Gastroesophageal sphincter (tissue), 4 donors: ENCODE results near the gene SNX9. TPM values are rescaled to one million over a fixed set of nuclear protein-coding genes. Genes with fewer than 3 reads are reported as not detected.

Experiments
- ATAC-seq: fragments of 150-250 bp; one replicate; pipeline ENCODE4 v1.9.1; 2016; ENCODE audit warnings: mild to moderate bottlenecking, moderate library complexity
- H3K27ac ChIP-seq, 4 donors: fragments of 200-600 bp; sonication (generic) in 3 of 4; 1 replicate in 3 of 4; 2 replicates in 1 of 4; pipeline ENCODE4 v1.5.1; 2016 to 2019
- H3K27me3 ChIP-seq: fragments of 200-600 bp; sonication (generic); one replicate; pipeline ENCODE4 v1.5.1; 2019
- H3K36me3 ChIP-seq, 2 donors: fragments of 200-600 bp; sonication (generic); one replicate each; pipeline ENCODE4 v1.5.1; 2019; ENCODE audit warnings: control low read depth in 1 of 2
- H3K4me1 ChIP-seq, 3 donors: fragments of 200-600 bp; sonication (generic); 1 replicate in 2 of 3; 2 replicates in 1 of 3; pipeline ENCODE4 v1.5.1; 2016 to 2019; ENCODE audit warnings: control low read depth in 2 of 3
- H3K4me3 ChIP-seq, 2 donors: fragments of 200-600 bp; sonication (generic); one replicate each; pipeline ENCODE4 v1.5.1; 2019; ENCODE audit warnings: mild to moderate bottlenecking in 1 of 2, moderate library complexity in 1 of 2
- H3K9me3 ChIP-seq, 3 donors: fragments of 200-600 bp; sonication (generic); one replicate each; pipeline ENCODE4 v1.5.1; 2017 to 2019; ENCODE audit warnings: control low read depth in 2 of 3
- EP300 ChIP-seq: sonication (generic); formaldehyde crosslinking; IDR thresholded peaks from one replicate; pipeline ENCODE4 v1.6.1; 2017; ENCODE audit warnings: antibody characterized with exemption, mild to moderate bottlenecking
- POLR2A ChIP-seq, 2 donors: fragments of 450-650 bp; IDR thresholded peaks; one replicate each; pipeline ENCODE4 v1.6.1; 2017; ENCODE audit warnings: antibody characterized with exemption in 2 of 2, mild to moderate bottlenecking in 2 of 2, moderate library complexity in 1 of 2
- POLR2AphosphoS5 ChIP-seq: sonication (generic); formaldehyde crosslinking; IDR thresholded peaks from one replicate; pipeline ENCODE4 v1.6.1; 2017; ENCODE audit warnings: antibody characterized with exemption
- WGBS, 2 donors: methylation state at CpG; one replicate each; pipeline ENCODE4 v1.1.5; 2018; ENCODE audit warnings: low coverage in 1 of 2; 5-methylcytosine and 5-hydroxymethylcytosine counted together
- total RNA-seq, 4 donors: library from RNA; depleted of rRNA; stranded (reverse); fragments of >200 nt; gene quantifications; one replicate each; pipeline ENCODE4 v1.1.0, GENCODE V29; 2016
- TF ChIP-seq, protein P1 (sequence below), 4 experiments: fragments of 200-600 bp in 2 of 4; fragments of 450-650 bp in 2 of 4; sonication (generic) in 1 of 4; IDR thresholded peaks; one replicate each; pipeline ENCODE4 v1.5.1; 2017 to 2019; ENCODE audit warnings: antibody characterized with exemption in 4 of 4, mild to moderate bottlenecking in 2 of 4, moderate library complexity in 2 of 4

SNX9 gene
- total RNA-seq, 4 donors from 2014 or later = 68.3 to 101 (median 85.0) TPM

DNA sequence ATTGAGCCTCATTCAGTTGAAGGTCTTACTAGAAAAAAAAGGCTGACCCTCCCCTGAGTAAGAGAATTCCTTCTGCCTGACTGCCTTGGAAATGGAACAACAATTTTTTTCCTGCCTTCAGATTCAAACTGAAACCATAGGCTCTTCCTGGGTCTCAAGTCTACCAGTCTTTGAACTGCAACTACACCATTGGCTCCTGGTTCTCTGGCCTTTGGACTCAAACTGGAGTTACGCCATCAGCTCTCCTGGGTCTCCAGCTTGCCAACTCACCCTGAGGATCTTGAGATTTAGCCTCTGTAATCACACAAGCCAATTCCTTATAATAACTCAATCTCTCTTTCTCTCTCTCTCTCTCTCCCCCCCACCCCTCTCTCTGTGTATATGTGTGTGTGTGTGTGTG lies 36.0 kb upstream of the SNX9 start:
- Histone ChIP-seq H3K9me3 (no peaks in the 10 kb centered on the region), H3K27me3 (no peaks in the 10 kb centered on the region), H3K4me1 (peaks cover 0 to 15% (median 4%) of the 10 kb centered on the region in 3 donors), H3K36me3 (no peaks in the 10 kb centered on the region), H3K4me3 (no peak overlapping the region), H3K27ac (no peak overlapping the region)
- WGBS, 2 donors = 67 to 100% methylated on average over 1 of the region's 1 CpG
- no peak for ATAC-seq
- TF ChIP-seq POLR2AphosphoS5 = no peak
- no peak for TF ChIP-seq POLR2A (IDR thresholded peaks at IDR 0.05)
- TF ChIP-seq EP300 = no peak
- TF ChIP-seq, protein P1, sequence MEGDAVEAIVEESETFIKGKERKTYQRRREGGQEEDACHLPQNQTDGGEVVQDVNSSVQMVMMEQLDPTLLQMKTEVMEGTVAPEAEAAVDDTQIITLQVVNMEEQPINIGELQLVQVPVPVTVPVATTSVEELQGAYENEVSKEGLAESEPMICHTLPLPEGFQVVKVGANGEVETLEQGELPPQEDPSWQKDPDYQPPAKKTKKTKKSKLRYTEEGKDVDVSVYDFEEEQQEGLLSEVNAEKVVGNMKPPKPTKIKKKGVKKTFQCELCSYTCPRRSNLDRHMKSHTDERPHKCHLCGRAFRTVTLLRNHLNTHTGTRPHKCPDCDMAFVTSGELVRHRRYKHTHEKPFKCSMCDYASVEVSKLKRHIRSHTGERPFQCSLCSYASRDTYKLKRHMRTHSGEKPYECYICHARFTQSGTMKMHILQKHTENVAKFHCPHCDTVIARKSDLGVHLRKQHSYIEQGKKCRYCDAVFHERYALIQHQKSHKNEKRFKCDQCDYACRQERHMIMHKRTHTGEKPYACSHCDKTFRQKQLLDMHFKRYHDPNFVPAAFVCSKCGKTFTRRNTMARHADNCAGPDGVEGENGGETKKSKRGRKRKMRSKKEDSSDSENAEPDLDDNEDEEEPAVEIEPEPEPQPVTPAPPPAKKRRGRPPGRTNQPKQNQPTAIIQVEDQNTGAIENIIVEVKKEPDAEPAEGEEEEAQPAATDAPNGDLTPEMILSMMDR (IDR thresholded peaks at IDR 0.05) = no peak

DNA sequence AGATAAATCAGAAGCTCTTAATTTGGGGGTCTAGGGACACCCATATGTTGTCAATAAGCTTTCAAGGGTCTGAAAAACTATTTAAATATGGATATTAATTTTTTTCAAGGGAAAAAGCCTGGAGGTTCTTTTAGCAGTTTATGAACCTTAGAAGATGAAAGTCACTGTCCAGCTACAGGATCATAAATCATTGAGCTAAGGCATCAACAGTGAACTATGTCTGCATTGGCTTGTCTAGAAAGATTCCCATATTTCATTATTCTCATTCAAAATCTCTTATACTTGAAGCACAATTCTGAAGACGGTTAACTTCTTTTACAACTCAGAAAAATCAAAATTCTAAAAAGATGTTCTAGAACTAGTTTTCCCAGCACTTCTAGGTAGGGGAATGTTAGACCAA lies 34.9 kb upstream of the SNX9 start:
- no peak overlapping the region for H3K27ac ChIP-seq
- TF ChIP-seq EP300 (no peak), POLR2AphosphoS5 (no peak), POLR2A (IDR thresholded peaks at IDR 0.05) (no peak)
- TF ChIP-seq, protein P1 (IDR thresholded peaks at IDR 0.05) = no peak
- no peak for ATAC-seq
- no peaks in the 10 kb centered on the region for H3K36me3 ChIP-seq
- no peak overlapping the region for H3K4me3 ChIP-seq
- WGBS, 2 donors = 78% methylated on average over 1 of the region's 1 CpG; no CpG with 5 or more reads in 1 of the 2 donors
- H3K4me1 ChIP-seq = peaks cover 0 to 17% (median 4%) of the 10 kb centered on the region in 3 donors
- H3K9me3 ChIP-seq = no peaks in the 10 kb centered on the region
- no peaks in the 10 kb centered on the region for H3K27me3 ChIP-seq

DNA sequence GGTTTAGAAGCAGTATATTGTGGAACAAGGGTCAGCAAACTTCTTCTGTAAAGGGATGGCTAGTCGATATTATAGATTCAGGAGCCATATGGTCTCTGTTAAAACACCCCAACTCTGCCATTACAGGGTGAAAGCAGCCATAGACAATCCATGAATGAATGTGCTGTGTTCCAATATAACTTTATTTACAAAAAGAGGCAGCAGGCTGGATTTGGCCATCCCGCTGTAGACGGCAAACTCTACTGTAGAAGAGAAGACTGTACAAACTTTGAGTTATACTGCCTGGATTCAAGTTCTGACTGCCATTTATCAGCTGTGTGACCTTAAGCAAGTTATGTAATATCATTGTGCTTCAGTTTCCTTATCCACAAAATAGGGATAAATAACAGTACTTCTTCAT lies 33.7 kb upstream of the SNX9 start:
- ATAC-seq = no peak
- Histone ChIP-seq H3K9me3 (no peaks in the 10 kb centered on the region), H3K4me1 (peaks cover 0 to 17% (median 4%) of the 10 kb centered on the region in 3 donors), H3K4me3 (no peak overlapping the region), H3K36me3 (no peaks in the 10 kb centered on the region), H3K27me3 (no peaks in the 10 kb centered on the region), H3K27ac (no peak overlapping the region)
- no peak for TF ChIP-seq POLR2AphosphoS5
- TF ChIP-seq POLR2A (IDR thresholded peaks at IDR 0.05) = no peak
- no peak for TF ChIP-seq EP300
- TF ChIP-seq, protein P1 (IDR thresholded peaks at IDR 0.05) = no peak
- 93 to 94% methylated on average over 3 of the region's 3 CpGs for WGBS, 2 donors

DNA sequence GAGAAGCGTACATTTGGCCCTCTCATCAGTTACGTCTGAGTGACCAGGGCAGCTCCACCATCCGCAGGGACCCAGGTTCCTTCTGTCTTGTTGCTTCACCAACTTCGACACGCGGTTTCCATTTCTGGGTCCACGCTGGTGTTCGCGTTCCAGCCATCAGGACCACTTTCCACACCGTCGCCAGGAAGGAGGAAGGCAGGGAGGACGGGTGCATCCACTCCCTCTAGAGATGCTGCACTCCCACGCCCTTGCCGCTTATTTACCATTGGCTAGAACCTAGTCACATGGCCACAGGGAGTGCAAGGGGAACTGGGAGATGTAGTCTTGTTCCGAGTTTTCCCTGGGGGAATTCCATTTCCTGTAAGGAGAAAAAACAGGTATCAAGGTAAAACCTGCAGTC lies 33.2 kb upstream of the SNX9 start:
- H3K9me3 ChIP-seq = no peaks in the 10 kb centered on the region
- peaks cover 0 to 17% (median 4%) of the 10 kb centered on the region in 3 donors for H3K4me1 ChIP-seq
- no peak overlapping the region for H3K4me3 ChIP-seq
- H3K27ac ChIP-seq = no peak overlapping the region
- no peaks in the 10 kb centered on the region for H3K27me3 ChIP-seq
- TF ChIP-seq POLR2AphosphoS5 (no peak), POLR2A (IDR thresholded peaks at IDR 0.05) (no peak), EP300 (no peak)
- TF ChIP-seq, protein P1 (IDR thresholded peaks at IDR 0.05) = no peak
- no peak for ATAC-seq
- H3K36me3 ChIP-seq = no peaks in the 10 kb centered on the region
- WGBS, 2 donors = 63 to 86% methylated on average over 7 to 11 of the region's 15 CpGs

DNA sequence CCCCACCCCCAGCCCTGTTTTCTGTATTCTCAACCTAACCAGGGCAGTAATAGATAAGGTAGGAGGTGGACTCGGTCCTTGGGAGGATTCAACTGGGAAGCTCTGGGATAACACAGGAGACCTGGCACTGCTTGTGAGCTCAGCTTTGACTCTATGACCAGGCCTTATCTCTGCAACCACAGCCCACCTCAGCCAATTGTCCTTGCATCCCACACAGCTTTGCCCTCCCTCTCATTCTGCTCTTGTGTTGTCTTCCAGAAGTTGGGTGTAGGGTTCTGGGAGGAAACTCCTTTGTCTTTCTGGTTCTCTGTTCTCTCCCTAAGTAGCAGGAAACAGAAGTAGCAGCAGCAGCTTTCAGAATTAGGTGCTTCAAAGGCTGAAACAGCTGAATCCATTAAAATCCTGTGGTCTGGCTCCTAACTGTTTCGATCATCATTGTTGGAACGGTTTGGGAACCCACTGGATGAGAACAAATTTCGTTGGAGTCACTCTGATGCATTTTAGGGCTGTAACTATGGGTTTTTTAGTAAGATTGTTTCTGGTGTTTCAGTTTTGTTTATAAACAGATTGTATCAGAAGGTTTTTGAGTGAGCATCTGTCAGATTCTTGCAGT lies 32.4 kb upstream of the SNX9 start:
- no peak overlapping the region for H3K27ac ChIP-seq

More for the DNA sequence above, 32.4 kb upstream of the SNX9 start:
- Histone ChIP-seq H3K4me3 (no peak overlapping the region), H3K4me1 (peaks cover 0 to 17% (median 4%) of the 10 kb centered on the region in 3 donors), H3K27me3 (no peaks in the 10 kb centered on the region), H3K9me3 (no peaks in the 10 kb centered on the region), H3K36me3 (no peaks in the 10 kb centered on the region)
- no peak for ATAC-seq
- TF ChIP-seq POLR2AphosphoS5 (no peak), POLR2A (IDR thresholded peaks at IDR 0.05) (no peak), EP300 (no peak)
- TF ChIP-seq, protein P1 (IDR thresholded peaks at IDR 0.05) = no peak
- 35 to 77% methylated on average over 3 to 4 of the region's 4 CpGs for WGBS, 2 donors
